WTC11 (cell line): ENCODE data around the gene KPRP. TPM values are rescaled to one million over a fixed set of nuclear protein-coding genes. Genes with fewer than 3 reads are reported as not detected.

Source experiments
- ATAC-seq: fragments of 200-7000 bp; cut with Tn5 transposase; 2 replicates; pipeline ENCODE4 v1.10.0; 2021; ENCODE audit warnings: mild to moderate bottlenecking, moderate library complexity
- CTCF ChIA-PET: fragments of 300-600 bp; sonication (Branson Sonifier 250); formaldehyde crosslinking; loops from one replicate; lab custom pipeline; 2021; ENCODE audit warnings: antibody characterized with exemption; lab: Charles Lee
- POLR2A ChIA-PET: fragments of 350-600 bp; sonication (Branson Sonifier 250); formaldehyde crosslinking; loops from one replicate; lab custom pipeline; 2021; ENCODE audit warnings: antibody characterized with exemption; lab: Charles Lee
- DNase-seq: peaks from one replicate; pipeline ENCODE4 v3.0.0; 2021; ENCODE audit warnings: low spot score
- H3K27ac Mint-ChIP-seq: 2 replicates; pipeline ENCODE4 v1.8.0; 2021; ENCODE audit warnings: mixed read lengths
- H3K27me3 Mint-ChIP-seq: 2 replicates; pipeline ENCODE4 v1.8.0; 2021; ENCODE audit warnings: low read depth, mild to moderate bottlenecking, moderate library complexity, mixed read lengths
- H3K36me3 Mint-ChIP-seq: 2 replicates; pipeline ENCODE4 v1.8.0; 2021; ENCODE audit warnings: mixed read lengths
- H3K4me1 Mint-ChIP-seq: 2 replicates; pipeline ENCODE4 v1.8.0; 2022; ENCODE audit warnings: mixed read lengths
- H3K4me3 Mint-ChIP-seq: 2 replicates; pipeline ENCODE4 v1.8.0; 2021; ENCODE audit warnings: mild to moderate bottlenecking, moderate library complexity, mixed read lengths
- H3K9me3 Mint-ChIP-seq: 2 replicates; pipeline ENCODE4 v1.8.0; 2021; ENCODE audit warnings: mixed read lengths
- ATF2 ChIP-seq: sonication (generic); formaldehyde crosslinking; IDR thresholded peaks from 2 replicates; pipeline ENCODE4 v1.8.1; 2022; ENCODE audit warnings: low read depth, missing genetic modification reagents, borderline replicate concordance
- ATF6 ChIP-seq: sonication (generic); formaldehyde crosslinking; IDR thresholded peaks from 2 replicates; pipeline ENCODE4 v1.8.1; 2023; ENCODE audit warnings: mild to moderate bottlenecking, missing genetic modification reagents
- ESRRA ChIP-seq: sonication (generic); formaldehyde crosslinking; IDR thresholded peaks from 2 replicates; pipeline ENCODE4 v1.8.1; 2022; ENCODE audit warnings: mild to moderate bottlenecking, missing genetic modification reagents, borderline replicate concordance
- ETV6 ChIP-seq: sonication (generic); formaldehyde crosslinking; IDR thresholded peaks from 2 replicates; pipeline ENCODE4 v1.8.1; 2022; ENCODE audit warnings: mild to moderate bottlenecking, missing genetic modification reagents
- FOXJ3 ChIP-seq: sonication (generic); formaldehyde crosslinking; IDR thresholded peaks from 2 replicates; pipeline ENCODE4 v1.9.0; 2021; ENCODE audit warnings: missing genetic modification reagents, mild to moderate bottlenecking, borderline replicate concordance
- GRHL2 ChIP-seq: fragments of 250-450 bp; sonication (Bioruptor Pico); IDR thresholded peaks from 2 replicates; pipeline ENCODE4 v1.8.0; 2022; ENCODE audit warnings: mild to moderate bottlenecking, moderate library complexity; ENCODE audit not compliant: insufficient replicate concordance, severe bottlenecking
- MYBL2 ChIP-seq: sonication (generic); formaldehyde crosslinking; IDR thresholded peaks from 2 replicates; pipeline ENCODE4 v1.8.1; 2023; ENCODE audit warnings: mild to moderate bottlenecking, moderate library complexity, missing genetic modification reagents
- NFATC4 ChIP-seq: fragments of 250-450 bp; sonication (Bioruptor Pico); IDR thresholded peaks from 2 replicates; pipeline ENCODE4 v1.9.0; 2021; ENCODE audit warnings: mild to moderate bottlenecking
- NFYB ChIP-seq: sonication (generic); formaldehyde crosslinking; conservative IDR thresholded peaks from 2 replicates; pipeline ENCODE4 v1.8.0; 2022; ENCODE audit warnings: low read depth, missing genetic modification reagents
- NR1H2 ChIP-seq: sonication (generic); formaldehyde crosslinking; IDR thresholded peaks from 2 replicates; pipeline ENCODE4 v1.9.0; 2021; ENCODE audit warnings: mild to moderate bottlenecking, moderate library complexity, missing genetic modification reagents
- NR2C2 ChIP-seq: sonication (generic); formaldehyde crosslinking; IDR thresholded peaks from 2 replicates; pipeline ENCODE4 v1.8.0; 2022; ENCODE audit warnings: mild to moderate bottlenecking, missing genetic modification reagents
- TCF7 ChIP-seq: sonication (generic); formaldehyde crosslinking; IDR thresholded peaks from 2 replicates; pipeline ENCODE4 v1.8.0; 2022; ENCODE audit warnings: mild to moderate bottlenecking, low read depth, missing genetic modification reagents, moderate library complexity
- TEAD1 ChIP-seq: sonication (generic); formaldehyde crosslinking; IDR thresholded peaks from 2 replicates; pipeline ENCODE4 v1.8.0; 2022; ENCODE audit warnings: mild to moderate bottlenecking, missing genetic modification reagents
- TP53 ChIP-seq: sonication (generic); formaldehyde crosslinking; IDR thresholded peaks from 2 replicates; pipeline ENCODE4 v1.8.1; 2023; ENCODE audit warnings: mild to moderate bottlenecking, missing genetic modification reagents
- ZNF138 ChIP-seq: sonication (generic); formaldehyde crosslinking; conservative IDR thresholded peaks from 2 replicates; pipeline ENCODE4 v1.8.1; 2022; ENCODE audit warnings: mild to moderate bottlenecking, moderate library complexity, missing genetic modification reagents
- ZNF416 ChIP-seq: fragments of 250-450 bp; sonication (Bioruptor Pico); IDR thresholded peaks from 2 replicates; pipeline ENCODE4 v1.9.0; 2021; ENCODE audit warnings: mild to moderate bottlenecking, inconsistent platforms
- ZNF671 ChIP-seq: fragments of 250-450 bp; sonication (Bioruptor Pico); IDR thresholded peaks from 2 replicates; pipeline ENCODE4 v1.8.0; 2021; ENCODE audit warnings: mild to moderate bottlenecking
- total RNA-seq: library from RNA; stranded (reverse); gene quantifications from 3 replicates; pipeline ENCODE4 v1.2.3, GENCODE V29; 2021
- TF ChIP-seq, protein P1 (sequence below): fragments of 250-450 bp; sonication (Bioruptor Pico); IDR thresholded peaks from 2 replicates; pipeline ENCODE4 v1.9.0; 2021; ENCODE audit warnings: mild to moderate bottlenecking
- TF ChIP-seq, protein P2 (sequence below): sonication (generic); formaldehyde crosslinking; IDR thresholded peaks from 2 replicates; pipeline ENCODE4 v1.8.1; 2023; ENCODE audit warnings: mild to moderate bottlenecking, moderate library complexity, missing genetic modification reagents
- TF ChIP-seq, protein P3 (sequence below): sonication (generic); formaldehyde crosslinking; conservative IDR thresholded peaks from 2 replicates; pipeline ENCODE4 v1.8.1; 2022; ENCODE audit warnings: mild to moderate bottlenecking, missing genetic modification reagents
- TF ChIP-seq, protein P4 (sequence below): sonication (generic); formaldehyde crosslinking; IDR thresholded peaks from 2 replicates; pipeline ENCODE4 v1.8.1; 2023; ENCODE audit warnings: mild to moderate bottlenecking, missing genetic modification reagents, moderate library complexity
- TF ChIP-seq, protein P5 (sequence below): sonication (generic); formaldehyde crosslinking; IDR thresholded peaks from 2 replicates; pipeline ENCODE4 v1.8.0; 2023; ENCODE audit warnings: missing genetic modification reagents

KPRP gene
- total RNA-seq, 1 experiment from 2014 or later = not detected

GRCh38 chr1:152795686-152796085 lies 37.9 kb downstream of the KPRP start:
- Mint-ChIP-seq H3K4me1 (no peaks in the 10 kb centered on the region), H3K27me3 (peaks cover 3% of the 10 kb centered on the region; the same call in 1 of the 2 replicates), H3K27ac (no peak overlapping the region), H3K36me3 (peaks cover 66% of the 10 kb centered on the region), H3K4me3 (no peak overlapping the region), H3K9me3 (peaks cover 82% of the 10 kb centered on the region)
- ChIA-PET CTCF (no interaction called here), POLR2A (no interaction called here)
- no peak for TF ChIP-seq ZNF138
- TF ChIP-seq ATF6 (CRISPR knock-in tag) = no peak
- TF ChIP-seq NFATC4 (CRISPR knock-in tag) = no peak
- TF ChIP-seq ESRRA (CRISPR knock-in tag) = no peak
- TF ChIP-seq TCF7 (CRISPR knock-in tag) = no peak
- TF ChIP-seq, protein P1, sequence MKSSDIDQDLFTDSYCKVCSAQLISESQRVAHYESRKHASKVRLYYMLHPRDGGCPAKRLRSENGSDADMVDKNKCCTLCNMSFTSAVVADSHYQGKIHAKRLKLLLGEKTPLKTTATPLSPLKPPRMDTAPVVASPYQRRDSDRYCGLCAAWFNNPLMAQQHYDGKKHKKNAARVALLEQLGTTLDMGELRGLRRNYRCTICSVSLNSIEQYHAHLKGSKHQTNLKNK = no peak
- no peak for TF ChIP-seq TEAD1 (CRISPR knock-in tag)
- TF ChIP-seq ZNF671 (CRISPR knock-in tag) = no peak
- TF ChIP-seq NR1H2 (CRISPR knock-in tag) = no peak
- no peak for TF ChIP-seq ZNF416 (CRISPR knock-in tag)
- no peak for TF ChIP-seq FOXJ3 (CRISPR knock-in tag)
- TF ChIP-seq, protein P2, sequence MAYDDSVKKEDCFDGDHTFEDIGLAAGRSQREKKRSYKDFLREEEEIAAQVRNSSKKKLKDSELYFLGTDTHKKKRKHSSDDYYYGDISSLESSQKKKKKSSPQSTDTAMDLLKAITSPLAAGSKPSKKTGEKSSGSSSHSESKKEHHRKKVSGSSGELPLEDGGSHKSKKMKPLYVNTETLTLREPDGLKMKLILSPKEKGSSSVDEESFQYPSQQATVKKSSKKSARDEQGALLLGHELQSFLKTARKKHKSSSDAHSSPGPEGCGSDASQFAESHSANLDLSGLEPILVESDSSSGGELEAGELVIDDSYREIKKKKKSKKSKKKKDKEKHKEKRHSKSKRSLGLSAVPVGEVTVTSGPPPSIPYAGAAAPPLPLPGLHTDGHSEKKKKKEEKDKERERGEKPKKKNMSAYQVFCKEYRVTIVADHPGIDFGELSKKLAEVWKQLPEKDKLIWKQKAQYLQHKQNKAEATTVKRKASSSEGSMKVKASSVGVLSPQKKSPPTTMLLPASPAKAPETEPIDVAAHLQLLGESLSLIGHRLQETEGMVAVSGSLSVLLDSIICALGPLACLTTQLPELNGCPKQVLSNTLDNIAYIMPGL (CRISPR knock-in tag) = no peak
- DNase-seq = no peak
- ATAC-seq = no peak

GRCh38 chr1:152796421-152796820 lies 38.6 kb downstream of the KPRP start, which contains the start of gene LCE1D:
TSS of gene LCE1D (plus strand) at chr1:152796721. CDS start at chr1:152797795, 1,074 bp downstream.
- CTCF ChIA-PET = no interaction called here

More at GRCh38 chr1:152796421-152796820, 38.6 kb downstream of the KPRP start, which contains the start of gene LCE1D:
- H3K27me3 Mint-ChIP-seq = no peaks in the 10 kb centered on the region; the same call in 1 of the 2 replicates
- peaks cover 66% of the 10 kb centered on the region for H3K36me3 Mint-ChIP-seq
- no peak within 1 kb of the TSS for H3K4me3 Mint-ChIP-seq
- no peaks in the 10 kb centered on the region for H3K4me1 Mint-ChIP-seq
- H3K27ac Mint-ChIP-seq = no peak within 1 kb of the TSS
- POLR2A ChIA-PET = no interaction called here
- TF ChIP-seq, protein P3, sequence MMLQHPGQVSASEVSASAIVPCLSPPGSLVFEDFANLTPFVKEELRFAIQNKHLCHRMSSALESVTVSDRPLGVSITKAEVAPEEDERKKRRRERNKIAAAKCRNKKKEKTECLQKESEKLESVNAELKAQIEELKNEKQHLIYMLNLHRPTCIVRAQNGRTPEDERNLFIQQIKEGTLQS (CRISPR knock-in tag) = no peak
- TF ChIP-seq, protein P4, sequence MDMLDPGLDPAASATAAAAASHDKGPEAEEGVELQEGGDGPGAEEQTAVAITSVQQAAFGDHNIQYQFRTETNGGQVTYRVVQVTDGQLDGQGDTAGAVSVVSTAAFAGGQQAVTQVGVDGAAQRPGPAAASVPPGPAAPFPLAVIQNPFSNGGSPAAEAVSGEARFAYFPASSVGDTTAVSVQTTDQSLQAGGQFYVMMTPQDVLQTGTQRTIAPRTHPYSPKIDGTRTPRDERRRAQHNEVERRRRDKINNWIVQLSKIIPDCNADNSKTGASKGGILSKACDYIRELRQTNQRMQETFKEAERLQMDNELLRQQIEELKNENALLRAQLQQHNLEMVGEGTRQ (CRISPR knock-in tag) = no peak
- TF ChIP-seq NFYB (CRISPR knock-in tag) (no peak), ATF2 (CRISPR knock-in tag) (no peak), ZNF138 (no peak), ETV6 (CRISPR knock-in tag) (no peak), MYBL2 (CRISPR knock-in tag) (no peak), TP53 (CRISPR knock-in tag) (no peak), NR2C2 (CRISPR knock-in tag) (no peak), GRHL2 (CRISPR knock-in tag) (no peak), NFATC4 (CRISPR knock-in tag) (no peak), TCF7 (CRISPR knock-in tag) (no peak)
- TF ChIP-seq, protein P5, sequence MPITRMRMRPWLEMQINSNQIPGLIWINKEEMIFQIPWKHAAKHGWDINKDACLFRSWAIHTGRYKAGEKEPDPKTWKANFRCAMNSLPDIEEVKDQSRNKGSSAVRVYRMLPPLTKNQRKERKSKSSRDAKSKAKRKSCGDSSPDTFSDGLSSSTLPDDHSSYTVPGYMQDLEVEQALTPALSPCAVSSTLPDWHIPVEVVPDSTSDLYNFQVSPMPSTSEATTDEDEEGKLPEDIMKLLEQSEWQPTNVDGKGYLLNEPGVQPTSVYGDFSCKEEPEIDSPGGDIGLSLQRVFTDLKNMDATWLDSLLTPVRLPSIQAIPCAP (CRISPR knock-in tag) = no peak
- TF ChIP-seq, protein P2 (CRISPR knock-in tag) = no peak
- peaks cover 82% of the 10 kb centered on the region for H3K9me3 Mint-ChIP-seq
- ATAC-seq (no peak), DNase-seq (no peak)
